GM20431 (cell line): ENCODE data around the gene NUTM1.
"Not testable (repeated sequence)": the region's sequence is repeated elsewhere in the genome, so short reads cannot be mapped to it uniquely, and the experiment has no call there.

Source experiments
- in situ Hi-C: fragments of 300-500 bp; cut with MseI, MboI; formaldehyde crosslinking; loops from one replicate; pipeline ENCODE4 v1.15.0; 2020; ENCODE audit warnings: low sequenced_read_pairs; ENCODE audit not compliant: unreplicated experiment

Gene NUTM1

DNA sequence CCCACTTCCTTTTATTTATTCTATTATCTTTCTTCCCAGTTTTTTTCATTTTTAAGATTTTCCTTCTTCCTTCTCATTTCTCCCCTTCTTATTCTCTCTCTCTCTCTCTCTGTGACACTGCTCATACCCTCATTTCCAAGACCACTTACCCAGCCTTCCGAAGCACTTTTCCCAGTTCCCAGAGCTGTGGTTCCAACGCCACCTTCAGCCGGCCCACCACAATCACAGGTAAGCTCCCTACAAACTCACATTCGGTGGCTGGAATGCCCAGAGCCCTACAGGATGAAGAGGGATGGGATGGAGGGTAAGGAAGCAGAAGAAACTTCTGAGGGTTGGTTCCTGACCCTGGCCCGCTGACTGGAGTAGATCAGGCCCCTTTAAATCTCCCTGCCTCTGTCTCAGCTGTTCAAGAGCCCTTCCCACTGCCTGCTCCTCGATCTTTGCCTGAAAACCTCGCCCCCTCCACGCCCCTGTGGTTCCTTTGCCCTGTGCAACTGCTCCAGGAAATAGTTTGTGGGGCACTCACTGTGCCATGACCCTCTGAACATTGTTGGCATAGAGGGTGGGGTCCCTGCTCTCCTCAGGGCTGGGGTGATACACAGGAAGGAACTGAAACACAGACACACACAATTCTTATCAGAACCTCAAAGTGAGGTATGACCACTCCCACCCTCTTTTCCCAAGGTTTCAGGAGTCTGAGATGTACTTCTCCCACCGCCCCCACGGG, 19.1 kb downstream of the NUTM1 start:
- in situ Hi-C loops: loop anchor here (10.0 to 25.0 kb wide), 2 partner anchors 73 to 225 kb away; partner anchors contain the start of genes GOLGA8A and GOLGA8B

DNA sequence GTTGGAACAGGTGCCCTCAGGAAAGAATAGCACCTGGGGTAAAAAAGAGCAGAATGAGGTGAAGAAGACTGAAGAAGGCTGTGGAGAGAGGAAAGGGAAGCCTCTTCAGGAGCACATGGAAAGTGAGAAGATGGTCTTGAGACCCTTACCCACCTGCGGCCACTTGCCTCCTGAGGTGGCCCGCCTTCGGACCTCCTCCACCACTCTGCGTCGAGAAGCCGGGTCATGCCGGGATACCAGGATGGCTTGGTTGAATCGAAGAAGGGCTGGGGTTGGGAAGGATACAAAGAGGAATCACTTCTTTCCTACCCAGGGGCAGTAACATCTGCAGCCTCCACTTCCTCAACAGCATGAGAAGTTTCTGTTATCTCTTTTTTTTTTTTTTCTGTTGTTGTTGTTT, 20.9 kb downstream of the NUTM1 start:
- in situ Hi-C loops: loop anchor here (10.0 to 25.0 kb wide), 2 partner anchors 71 to 223 kb away; partner anchors contain the start of genes GOLGA8A and GOLGA8B

DNA sequence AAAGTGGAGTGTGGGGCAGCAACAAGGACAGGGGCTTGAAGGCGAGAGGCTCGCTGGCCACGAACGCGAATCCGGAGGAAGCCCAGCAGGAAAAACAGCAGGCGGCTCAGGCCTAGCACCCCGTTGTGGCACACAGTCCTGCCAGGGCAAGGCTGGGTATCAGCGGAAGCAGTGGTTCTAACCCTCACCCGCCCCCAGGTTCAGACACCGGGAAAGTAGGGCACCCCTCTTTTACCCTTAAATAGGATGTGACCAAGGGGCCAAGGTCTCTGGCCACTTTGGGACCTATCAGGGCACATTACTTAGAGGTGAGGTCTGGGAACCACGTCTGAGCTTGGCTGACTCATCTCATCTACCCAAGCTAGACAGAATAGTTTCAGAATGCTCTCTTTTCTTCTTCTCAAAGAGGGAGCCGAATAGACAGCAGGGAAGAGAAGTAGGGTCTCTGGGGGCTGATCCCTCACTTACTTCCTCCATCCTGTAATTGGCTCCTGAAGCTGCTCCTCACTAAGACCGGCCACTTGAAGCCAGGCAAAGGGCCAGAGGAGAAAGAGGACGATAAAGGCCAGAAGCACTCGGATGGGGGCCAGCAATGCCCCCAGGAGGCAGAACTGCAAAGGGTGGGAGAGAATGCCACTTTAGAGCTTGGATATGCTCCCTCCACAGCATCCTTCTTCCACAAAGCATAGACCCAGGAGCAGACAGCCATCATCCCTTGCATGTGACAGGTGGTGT, 22.1 kb downstream of the NUTM1 start:
- in situ Hi-C loops: loop anchor here (10.0 to 25.0 kb wide), 2 partner anchors 70 to 222 kb away; partner anchors contain the start of genes GOLGA8A and GOLGA8B

DNA sequence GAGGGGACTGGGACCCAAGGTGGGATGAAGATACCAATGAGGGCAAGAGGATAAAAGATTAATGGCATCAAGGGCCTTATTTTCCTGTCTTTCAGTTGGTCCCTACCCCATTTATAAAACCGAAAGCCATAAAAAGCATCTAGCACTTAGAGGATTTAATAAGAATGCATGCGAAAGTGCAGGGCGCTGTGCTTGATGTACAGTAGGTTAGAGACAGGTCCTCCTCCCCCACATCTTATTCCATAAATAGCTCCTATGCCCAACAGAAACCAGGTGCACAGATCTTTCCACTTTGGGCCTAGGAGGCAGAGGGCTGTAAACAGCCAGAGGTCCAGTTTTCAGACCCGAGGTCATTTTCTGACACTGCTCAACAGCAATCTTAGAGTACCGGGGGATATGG, 22.7 kb downstream of the NUTM1 start:
- in situ Hi-C loops: loop anchor here (10.0 to 25.0 kb wide), 2 partner anchors 69 to 221 kb away; partner anchors contain the start of genes GOLGA8A and GOLGA8B

DNA sequence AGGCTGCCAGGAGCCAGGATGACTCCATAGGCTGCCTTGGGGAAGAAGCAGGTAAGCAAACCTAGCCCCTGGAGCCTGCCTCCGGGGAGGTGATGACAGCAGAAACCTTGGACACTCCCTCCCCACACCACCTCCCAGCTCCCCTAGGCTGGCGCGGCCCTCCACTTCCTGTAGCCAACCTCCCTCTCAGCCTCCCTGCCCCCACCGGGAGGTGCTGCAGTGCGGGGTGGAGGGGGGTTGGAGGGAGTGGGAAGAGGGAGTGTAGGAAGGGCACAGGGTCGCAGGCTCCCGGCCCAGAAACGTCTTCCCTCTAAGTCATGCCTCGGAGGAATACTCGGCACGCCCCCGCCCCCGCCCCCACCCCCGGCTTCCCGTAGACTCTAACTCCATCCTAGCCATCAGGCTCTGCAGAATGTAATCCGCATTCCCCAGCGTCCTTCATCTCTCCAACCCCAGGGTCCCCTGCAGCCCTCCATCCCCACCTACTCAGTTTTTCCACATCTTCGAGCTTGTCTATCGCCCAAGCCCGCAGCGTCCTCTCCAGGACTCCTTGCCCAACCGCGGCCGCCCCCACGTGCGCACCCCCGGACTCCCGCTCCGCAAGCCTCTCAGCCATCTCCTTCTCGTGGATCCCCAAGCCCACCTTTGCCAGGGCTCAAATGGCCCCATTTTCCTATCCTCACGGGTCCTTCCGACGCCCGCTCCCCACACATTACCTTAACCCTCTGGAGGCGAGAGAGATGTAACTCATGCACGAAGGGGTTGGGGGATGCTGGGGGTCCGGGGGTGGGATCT, 23.4 kb downstream of the NUTM1 start:
- in situ Hi-C loops: loop anchor here (10.0 to 25.0 kb wide), 2 partner anchors 68 to 221 kb away; partner anchors contain the start of genes GOLGA8A and GOLGA8B

DNA sequence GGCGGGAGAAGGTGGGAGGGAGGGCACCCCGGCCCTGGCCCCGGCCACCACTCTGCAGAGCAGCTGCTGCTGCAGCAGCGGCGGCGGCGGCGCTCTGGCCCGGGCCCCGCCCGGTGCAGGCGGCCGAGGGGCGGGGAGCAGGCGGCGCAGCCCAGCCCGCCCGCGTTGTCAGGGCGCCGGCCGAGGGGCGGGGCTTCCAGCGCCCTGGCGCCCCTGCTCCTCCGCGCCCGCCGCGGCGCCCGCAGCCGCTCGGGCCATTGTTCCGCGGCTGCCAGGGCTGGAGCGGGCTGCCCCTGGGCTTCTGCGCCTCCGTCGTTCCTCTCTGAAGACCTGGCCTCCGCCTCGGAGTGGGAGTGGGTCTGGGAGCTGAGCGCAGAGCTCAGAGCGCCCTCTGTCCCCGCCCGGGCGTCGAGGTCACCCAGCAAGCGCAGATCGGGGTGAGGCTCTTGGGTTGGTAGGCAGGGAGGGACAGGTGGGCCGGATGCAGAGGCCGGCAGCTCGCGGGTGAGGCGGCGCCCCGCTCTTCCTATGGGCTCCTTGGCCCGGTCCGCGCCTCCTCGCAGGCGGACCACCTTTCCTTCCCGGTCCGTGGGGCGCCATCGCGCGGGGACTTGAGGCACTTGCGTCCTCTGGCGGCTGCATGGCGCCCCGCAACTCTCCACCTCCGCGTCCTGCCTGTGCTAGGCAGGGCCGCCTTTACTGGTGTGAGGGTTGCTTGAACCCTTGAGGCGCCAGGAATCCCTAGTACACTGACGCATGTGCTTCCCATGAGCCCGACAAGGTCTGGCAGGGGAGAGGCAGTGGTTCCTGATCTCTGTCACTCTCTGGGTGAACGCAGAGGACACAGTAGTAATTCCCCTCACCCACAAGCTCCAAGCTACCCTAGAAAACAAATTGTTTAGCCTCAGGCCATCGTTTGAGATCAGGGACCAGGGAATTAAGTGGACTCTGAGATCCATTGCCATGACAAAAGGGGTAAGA, 24.3 kb downstream of the NUTM1 start, which contains the start of gene LPCAT4:
Gene LPCAT4, minus strand, starts transcription at position 96 of the 981 bp plus-strand sequence. CDS start 96 bp downstream, outside the sequence.
- in situ Hi-C loops: loop anchor here (10.0 to 25.0 kb wide), 2 partner anchors 67 to 220 kb away; partner anchors contain the start of genes GOLGA8A and GOLGA8B

DNA sequence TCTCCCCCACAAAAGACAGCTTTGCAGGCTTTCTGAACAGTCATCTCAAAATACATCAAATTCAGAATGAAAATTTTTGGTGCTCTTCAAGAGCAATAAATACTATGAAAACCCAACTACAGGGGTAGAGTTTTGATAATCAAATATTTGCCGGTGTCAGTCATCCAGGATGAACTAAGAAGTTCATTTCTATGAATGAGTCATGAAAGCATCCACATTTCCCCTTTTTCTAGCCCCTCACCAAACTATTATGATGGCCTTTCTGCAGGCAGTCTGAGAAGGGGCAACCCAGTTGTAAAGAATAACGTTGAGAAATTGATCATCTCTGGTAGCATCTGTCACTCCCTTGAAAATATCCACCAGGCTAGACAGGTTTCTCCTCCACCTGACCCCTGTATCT, 27.0 kb downstream of the NUTM1 start:
- in situ Hi-C loops: loop anchor here (25.0 kb wide), 1 partner anchor 217 kb away; the partner anchor contains the start of gene GOLGA8B

DNA sequence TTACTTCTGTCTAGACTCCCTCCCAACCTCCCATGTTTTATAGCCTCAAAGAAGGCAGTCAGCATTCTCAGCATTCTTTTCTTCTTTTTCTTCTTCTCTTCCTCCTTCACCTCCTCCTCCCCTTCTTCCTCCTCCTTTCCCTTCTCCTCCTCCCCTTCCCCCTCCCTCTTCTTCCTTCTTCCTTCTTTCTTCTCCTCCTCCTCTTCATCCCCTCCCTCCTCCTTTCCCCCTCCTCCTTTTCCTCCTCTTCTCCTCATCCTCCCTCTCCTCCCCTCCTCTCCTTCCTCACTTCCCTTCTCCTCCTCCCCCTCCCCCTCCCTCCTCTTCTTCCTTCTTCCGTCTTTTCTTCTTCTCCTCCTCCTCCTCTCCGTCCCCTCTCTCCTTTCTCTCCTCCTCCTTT, 27.5 kb downstream of the NUTM1 start:
- in situ Hi-C loops: loop anchor here (25.0 kb wide), 1 partner anchor 217 kb away; the partner anchor contains the start of gene GOLGA8B

DNA sequence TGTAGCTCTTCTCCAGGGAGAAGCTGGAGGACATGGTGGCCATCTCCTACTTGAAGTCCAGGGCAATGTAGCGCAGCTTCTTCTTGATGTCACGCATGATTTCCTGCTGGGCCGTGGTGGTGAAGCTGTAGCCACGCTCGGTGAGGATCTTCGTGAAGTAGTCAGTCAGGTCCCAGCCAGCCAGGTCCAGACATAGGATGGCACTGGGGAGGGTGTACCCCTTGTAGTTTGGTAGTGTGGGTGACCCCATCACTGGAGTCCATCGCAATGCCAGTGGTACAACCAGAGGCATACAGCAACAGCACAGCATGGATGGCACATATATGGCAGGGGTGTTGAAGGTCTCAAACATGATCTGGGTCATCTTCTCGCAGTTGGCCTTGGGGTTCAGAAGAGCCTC, 30.8 kb downstream of the NUTM1 start:
- in situ Hi-C loops: loop anchor here (25.0 kb wide), 1 partner anchor 213 kb away; the partner anchor contains the start of gene GOLGA8B

DNA sequence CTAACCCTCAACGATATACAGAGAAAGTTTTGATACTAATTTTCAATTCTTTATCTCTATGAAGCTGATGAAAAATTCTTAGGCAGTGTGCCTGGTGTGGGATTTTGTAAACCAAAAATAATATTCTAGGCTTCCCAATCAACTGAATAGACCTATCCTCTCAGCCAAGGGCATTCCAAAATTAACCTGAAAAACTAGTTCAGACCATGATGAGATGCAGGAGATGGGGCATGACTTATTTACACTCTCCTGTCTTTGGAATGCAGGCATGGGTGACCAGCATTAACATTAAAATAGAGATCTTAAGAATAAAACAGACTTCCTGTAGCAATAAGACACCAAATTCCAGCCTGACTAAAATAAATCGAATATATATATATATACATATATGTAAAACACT, 31.7 kb downstream of the NUTM1 start:
- in situ Hi-C loops: loop anchor here (25.0 kb wide), 1 partner anchor 212 kb away; the partner anchor contains the start of gene GOLGA8B

DNA sequence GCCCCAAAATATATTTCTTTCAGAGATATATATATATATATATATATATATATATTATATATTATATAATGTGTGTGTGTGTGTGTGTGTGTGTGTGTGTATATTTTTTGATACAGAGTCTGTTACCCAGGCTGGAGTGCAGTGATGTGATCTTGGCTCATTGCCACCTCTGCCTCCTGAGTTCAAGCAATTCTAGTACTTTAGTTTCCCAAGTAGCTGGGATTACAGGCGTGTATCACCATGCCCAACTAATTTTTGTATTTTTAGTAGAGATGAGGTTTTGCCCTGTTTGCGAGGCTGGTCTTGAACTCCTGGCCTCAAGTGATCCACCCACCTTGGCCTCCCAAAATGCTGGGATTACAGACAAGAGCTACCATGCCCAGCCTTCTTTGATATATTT, 32.4 kb downstream of the NUTM1 start:
- in situ Hi-C loops: not testable (repeated sequence)

DNA sequence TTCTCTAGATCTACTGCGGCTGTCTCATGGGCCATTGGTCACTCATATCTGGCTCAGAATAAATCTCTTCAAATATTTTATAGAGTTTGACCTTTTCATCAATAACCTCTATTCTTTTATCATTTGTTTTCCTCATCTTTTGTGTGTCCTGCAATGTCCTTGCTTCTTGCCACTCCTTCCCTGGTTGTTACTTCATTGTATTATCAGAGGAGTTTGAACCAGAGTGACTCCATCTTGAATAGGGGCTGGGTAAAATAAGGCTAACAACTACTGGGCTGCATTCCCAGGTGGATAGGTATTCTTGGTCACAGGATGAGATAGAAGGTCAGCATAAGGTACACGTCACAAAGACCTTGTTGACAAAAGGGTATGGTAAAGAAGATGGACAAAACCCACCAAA, 33.7 kb downstream of the NUTM1 start:
- in situ Hi-C loops: no loop called here

DNA sequence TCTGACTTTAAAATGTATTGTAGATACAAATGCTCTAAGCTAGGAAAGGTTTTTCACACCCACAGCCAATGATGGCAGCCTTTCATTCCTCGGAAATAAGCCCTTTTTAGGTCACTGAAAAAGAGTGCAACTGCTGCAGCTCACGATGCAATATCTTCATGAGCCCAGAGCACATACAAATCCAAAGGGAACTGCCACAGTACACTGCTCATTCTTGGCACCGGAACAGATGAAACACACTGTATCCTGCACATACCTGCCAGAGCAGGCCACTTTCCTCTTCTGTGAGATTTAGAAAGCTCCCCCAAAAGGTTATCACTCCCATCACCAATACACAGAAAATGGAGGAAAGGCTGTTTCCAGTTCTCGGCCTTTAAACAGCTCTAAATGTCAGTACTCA, 37.4 kb downstream of the NUTM1 start:
- in situ Hi-C loops: not testable (repeated sequence)

DNA sequence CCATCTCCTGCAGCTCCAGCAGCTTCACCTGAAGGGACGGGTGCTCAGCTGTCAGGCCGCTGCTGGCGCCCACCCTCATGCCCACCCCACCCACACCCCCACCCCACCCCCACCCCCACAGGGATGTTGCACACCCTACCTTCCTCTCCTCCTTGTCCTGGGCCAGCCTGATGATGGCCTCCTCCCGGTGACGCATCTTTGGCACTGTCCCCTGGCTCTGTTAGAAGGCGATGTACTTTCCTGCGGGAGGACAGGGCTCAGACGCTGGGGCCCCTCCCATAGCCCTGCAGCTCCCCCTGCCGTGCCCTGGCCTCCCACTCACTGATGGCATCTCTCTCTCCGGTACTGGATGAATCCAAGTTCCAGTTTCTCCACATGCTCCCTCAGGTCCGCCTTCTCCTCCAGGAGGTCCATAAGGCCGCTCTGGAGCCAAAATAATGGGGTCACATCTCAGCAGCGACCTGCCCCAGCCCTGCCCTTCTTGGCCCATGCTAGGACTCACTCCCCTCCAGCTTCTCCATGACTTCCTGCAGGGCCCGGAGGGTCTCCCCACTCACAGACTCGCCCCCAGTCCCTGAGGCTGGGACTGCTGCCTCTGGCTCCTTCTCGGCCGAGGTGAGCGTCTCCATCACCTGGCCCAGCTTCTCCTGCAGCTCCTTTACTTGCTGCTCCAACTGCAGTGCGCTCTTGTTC, 38.9 kb downstream of the NUTM1 start:
- in situ Hi-C loops: not testable (repeated sequence)

DNA sequence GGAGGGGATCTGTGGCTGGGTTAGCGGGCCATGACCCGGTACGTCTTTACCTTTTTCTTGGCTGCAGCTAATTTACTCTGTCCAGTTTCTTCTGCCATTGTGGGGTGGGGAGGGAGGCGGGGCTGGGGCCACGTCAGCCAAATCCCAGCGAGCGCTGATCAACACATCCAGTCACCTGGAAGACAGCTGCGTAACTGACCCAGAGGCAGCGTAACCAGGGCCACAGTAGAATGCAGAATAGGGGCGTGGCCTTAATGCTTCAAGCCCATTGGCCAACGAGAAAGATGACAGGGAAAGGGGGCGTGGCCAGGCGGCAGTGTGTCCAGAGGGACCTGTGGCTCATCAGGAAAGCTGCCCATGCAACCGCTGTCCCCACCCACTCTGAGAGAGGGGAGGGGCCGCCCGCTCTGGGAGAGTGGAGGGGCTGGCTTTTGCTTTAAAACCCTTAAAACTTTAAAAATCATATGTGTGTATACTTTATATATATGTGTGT, 46.5 kb downstream of the NUTM1 start:
- in situ Hi-C loops: not testable (repeated sequence)

DNA sequence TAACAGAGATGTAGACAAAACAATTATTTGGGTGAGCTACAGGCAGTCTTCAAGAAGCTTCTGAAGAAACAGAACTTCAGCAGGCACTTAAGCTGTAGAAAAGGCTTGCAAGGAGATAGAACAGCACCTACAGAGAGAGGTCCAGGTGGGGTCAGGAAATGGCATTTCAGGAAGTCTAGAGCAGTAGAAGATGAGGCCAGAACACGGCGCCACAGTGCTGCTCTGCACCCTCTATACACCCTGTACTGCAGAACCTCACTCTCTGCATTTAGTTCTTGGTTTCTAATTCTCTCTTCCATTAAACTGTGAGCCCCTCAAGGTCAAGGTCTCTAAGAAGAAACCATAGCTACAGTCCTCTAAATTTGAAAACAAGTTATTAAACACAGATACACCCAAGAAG, 49.9 kb downstream of the NUTM1 start:
- in situ Hi-C loops: not testable (repeated sequence)

DNA sequence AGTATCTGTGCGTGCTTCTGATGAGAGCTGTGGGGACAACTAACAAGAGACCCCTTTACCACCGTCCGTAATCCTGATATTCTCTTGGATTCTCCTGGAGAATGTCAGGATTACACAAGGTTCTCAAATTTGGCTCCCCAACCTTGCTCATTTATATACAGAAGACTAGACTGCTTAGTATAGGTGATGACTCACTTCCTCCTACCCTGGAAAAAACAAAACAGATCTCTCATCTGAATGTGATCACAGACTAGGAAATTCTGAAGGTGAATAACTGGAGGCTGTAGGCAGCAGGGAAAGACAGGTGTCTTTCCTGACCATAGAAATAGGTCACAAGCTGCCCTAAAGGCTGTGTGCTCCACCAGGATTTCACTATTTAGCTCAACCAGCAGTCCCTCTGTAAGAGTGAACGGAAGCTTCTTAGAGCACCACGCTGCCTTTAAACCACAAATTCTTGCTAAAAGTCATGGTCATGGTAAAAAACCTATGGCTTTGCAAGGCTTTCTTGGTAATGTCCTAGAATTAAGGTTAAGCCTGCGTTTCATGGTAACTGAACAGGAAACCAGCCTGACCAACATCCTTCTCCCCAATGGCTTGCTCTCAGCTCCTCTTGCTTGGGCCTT, 54.6 kb downstream of the NUTM1 start:
- in situ Hi-C loops: not testable (repeated sequence)
